HG03354 (cell line): ENCODE results near the gene MAD1L1.
A peak's percentile ranks its signal among the peaks of the same experiment; 100 is the strongest.

ENCODE experiments used
- ATAC-seq: cut with Tn5 transposase; IDR thresholded peaks from one replicate; pipeline ENCODE4 v1.9.1; 2021; ENCODE audit warnings: mild to moderate bottlenecking; ENCODE audit not compliant: unreplicated experiment, poor library complexity, severe bottlenecking

MAD1L1 gene

DNA sequence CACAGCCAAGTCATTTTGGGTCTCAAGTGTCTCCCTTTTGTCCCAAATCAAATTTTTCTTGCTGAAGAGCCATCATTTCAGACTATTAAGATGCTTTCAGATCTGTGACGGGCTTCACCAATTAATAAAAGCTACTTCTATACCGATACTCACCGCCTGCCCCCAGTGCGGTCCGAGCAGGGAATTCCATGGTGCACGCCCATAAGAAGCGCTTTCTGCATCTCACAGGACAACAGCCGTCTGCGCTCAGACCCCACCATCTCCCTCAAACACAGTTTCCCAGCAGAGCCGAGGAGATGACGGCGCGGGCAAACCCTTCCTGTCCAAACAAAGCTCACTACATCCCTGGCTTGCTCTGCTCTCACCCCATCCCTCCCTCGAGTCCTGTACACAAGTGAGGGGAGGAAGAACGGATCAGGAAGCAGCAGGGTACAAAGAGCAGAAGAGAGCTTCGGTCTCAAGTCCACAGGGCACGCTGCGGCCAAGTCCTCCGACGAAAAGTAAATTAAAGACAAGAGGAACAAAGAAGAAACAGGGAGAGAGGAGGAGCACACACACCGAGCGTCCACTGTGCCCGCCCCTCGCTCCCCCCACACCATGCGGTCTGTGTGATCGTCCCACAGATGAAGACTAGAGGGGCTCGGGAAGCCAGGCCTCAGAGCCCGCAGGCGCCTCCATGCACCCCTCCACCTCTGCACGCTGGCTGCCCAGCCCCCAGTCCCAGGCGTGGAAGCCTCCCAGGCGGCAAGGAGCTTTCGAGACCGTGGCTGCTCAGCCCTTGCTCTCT lies 121.9 kb downstream of the MAD1L1 start:
- no peak for ATAC-seq

- no peak for ATAC-seq
Measured at GRCh38 chr7:2109936-2110609, 122.7 kb downstream of the MAD1L1 start.

GRCh38 chr7:2109251-2109872 lies 123.4 kb downstream of the MAD1L1 start:
- ATAC-seq = no peak

DNA sequence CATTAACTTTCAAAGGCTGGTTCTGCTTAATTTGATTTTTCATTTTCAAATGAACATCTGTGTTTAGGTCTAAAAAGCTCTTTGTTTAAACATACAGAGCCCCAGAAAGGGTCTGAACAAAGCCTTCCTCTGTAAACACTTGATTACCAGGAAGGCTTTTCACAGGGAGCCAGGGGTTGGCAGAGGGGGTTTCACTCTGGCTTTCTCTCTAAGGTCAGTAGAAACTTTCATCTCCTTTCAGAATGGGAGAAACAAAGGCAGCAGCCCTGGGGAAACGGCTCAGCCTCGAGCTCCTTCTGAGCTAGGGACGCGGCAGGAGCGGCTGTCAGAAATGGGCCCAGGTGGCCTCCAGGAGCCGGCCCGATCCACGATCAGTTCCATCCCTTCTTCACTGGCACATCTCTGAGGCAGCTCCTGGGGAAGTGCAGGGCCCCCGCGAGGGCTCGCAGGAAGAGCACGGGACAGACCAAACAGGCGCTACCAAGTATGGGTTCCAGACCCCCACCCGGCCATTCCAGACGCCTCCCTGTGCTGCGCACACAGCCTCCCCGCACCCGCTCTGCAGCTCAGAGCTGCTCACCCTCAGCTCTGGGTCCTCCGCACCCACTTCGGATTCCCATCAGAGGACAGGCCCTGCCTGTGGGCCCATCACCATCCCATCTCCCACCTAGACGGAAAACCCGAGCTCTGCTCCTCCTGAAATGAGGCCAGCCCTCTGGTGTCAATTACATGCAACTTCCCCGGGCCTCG lies 124.1 kb downstream of the MAD1L1 start:
- no peak for ATAC-seq

DNA sequence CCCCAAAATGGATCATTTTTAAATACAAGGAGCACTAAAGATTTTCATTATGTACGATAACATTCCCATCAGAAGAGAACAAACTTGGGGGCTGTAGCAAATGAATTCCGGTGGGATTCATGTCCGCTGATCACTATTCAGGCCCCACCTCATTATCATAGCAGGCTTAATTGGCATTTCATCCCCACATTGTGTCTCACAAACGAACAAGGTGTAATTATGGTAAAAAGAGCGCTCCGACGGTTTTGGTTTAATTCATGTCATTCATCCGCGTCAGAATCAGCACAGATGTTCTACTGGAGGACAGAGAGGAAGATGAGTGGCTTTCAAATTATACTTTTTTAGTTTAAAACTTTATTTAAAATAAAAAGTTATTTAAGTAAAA lies 124.7 kb downstream of the MAD1L1 start:
- ATAC-seq = no peak

DNA sequence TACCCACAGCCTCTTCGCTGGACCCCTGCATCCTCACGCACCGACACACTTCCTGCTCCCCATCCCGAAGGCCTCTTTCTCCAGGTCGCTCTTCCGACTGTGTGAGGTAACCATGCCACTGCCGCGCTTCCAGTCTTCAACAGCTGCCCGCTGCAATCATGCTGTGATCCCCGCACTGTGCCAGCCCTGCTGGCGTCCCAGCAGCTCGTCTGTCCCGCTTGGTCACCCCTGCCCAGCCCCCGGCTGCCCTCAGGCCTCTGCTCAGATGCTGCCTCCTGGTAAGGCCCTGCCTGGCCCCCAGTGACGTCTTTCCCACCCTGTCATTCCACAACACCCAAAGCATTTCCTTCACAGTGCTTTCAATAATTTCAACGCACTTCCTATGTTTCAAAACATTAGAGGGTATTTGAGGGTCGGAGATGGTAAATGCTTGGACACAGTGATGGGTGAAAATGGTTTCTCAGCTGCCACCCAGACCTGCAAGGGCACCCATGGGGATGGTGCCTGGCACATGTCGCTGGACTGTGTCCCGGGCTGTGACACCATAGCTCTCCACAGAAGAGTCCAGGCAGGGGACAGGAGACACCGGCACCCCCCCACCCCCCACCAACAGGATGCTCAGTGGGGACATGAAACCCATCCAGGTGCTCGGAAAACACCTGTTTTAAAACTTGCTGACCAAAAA lies 125.2 kb downstream of the MAD1L1 start:
- ATAC-seq = no peak

DNA sequence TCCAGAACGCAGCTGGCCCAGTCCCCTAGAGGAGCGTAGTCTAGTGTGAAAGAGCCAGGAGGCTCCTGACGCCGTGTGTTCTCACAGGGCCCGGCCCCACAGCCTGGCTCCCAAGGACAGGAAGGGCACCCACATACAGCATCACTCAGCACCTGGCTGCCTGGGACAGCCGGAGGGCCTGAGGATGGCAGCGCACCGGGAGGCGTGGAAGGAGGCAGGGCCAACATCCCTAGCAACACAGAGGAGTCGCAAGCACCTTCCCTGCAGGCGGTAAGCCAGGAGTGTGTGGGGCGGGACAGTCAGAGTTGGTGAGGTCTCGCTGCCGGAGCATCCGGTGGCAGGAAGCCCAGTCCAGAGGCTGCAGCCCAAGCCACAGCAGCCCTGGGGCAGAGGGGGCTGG lies 125.8 kb downstream of the MAD1L1 start:
- no peak for ATAC-seq

DNA sequence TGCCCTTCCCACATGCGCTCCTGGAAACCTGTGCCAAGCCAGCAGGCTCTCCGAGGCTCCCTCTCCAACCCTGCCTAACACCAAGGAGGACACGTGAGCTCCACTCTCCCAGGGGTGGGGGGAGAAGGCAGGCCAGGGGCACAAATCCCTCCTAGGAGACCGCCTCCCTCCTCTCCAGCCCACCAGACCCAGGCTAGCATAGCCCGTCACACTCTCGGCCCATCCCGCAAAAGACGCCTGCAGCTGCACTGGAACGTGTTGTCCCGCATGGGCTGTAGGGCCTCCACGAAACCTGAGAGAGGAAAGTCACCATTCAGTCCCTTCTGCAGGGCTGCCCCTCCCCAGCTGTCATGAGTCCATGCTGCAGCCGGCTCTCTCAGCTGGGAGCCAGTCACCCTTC lies 126.3 kb downstream of the MAD1L1 start:
- no peak for ATAC-seq

DNA sequence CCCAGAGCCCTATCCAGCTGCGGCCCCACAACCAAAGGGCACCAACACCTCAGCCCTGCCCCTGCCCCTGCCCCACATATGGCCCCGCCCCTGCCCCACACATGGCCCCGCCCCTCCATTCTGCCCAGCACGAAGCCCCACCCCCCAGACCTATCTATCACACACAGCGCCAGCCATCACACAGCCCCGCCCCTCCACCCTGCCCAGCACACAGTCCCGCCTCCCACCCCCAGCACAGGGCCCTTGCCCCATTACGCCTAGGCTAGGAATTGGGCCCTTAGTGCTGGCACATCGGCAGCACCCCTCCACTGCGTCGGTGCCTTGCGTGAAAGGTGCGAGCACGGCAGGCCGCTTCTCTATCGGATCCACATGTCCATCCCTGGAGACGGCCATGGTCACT lies 126.8 kb downstream of the MAD1L1 start:
- no peak for ATAC-seq

DNA sequence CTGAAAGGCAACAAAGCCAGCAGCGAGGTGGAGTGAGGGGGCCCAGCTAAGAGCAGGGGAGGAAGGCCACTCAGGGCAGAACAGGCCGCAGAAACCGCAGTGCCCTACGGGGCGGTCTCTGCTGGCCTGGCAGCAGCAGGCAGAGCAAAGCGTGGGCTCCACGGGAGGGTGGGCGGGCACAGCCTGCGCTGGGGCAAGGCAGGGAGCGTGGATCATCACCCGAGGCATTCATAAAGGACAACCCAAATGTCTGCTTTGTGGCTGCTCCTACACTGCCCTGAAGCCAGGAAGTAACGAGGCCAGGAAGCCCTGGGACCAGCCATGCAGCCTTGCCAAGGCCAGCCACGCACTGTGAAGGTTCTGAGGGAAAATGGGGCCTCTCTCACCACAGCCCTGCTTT lies 127.5 kb downstream of the MAD1L1 start:
- no peak for ATAC-seq

GRCh38 chr7:2104716-2105115 lies 128.0 kb downstream of the MAD1L1 start:
- no peak for ATAC-seq

- no peak for ATAC-seq
Measured at GRCh38 chr7:2104107-2104710, 128.5 kb downstream of the MAD1L1 start.

- no peak for ATAC-seq
Measured at GRCh38 chr7:2103071-2103898, 129.5 kb downstream of the MAD1L1 start.

DNA sequence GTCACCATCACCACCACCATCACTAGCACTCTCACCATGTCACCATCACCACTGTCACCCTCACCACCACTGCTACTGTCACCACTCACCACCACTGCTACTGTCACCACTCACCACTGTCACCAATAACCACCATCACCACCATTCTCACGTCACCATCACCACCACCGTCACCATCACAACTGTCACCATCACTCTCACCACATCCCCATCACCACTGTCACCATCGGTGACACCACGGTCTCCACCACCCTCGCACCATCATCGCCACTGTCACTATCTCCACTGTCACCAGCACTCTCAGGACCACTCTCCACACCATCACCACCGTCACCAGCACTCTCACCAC lies 130.4 kb downstream of the MAD1L1 start:
- ATAC-seq = no peak

GRCh38 chr7:2101630-2102374 lies 130.9 kb downstream of the MAD1L1 start:
- ATAC-seq = no peak

GRCh38 chr7:2100278-2101208 lies 132.2 kb downstream of the MAD1L1 start:
- ATAC-seq = peak; percentile 56
